AG04449 (cell line): ENCODE results near the gene MORC1.

Source experiments
- CTCF ChIA-PET: fragments of 350-600 bp; formaldehyde crosslinking; extraction: SDS; loops from one replicate; lab custom pipeline; 2021; ENCODE audit warnings: antibody characterized with exemption; lab: Yijun Ruan, JAX
- POLR2A ChIA-PET: fragments of 400-600, 350-600 bp; formaldehyde crosslinking; extraction: SDS; loops from one replicate; lab custom pipeline; 2020; ENCODE audit warnings: antibody characterized with exemption, inconsistent platforms; lab: Yijun Ruan, JAX
- DNase-seq: peaks from one replicate; pipeline ENCODE4 v3.0.0-alpha.2; 2010; ENCODE audit warnings: low read depth, low spot score
- H3K4me3 ChIP-seq: 2 replicates; pipeline ENCODE4 v1.5.1; 2011; ENCODE audit warnings: low read depth, mild to moderate bottlenecking, control low read depth, low read length
- TF ChIP-seq, protein P1 (sequence below): IDR thresholded peaks from one replicate; pipeline ENCODE4 v1.5.1; 2011; ENCODE audit warnings: mild to moderate bottlenecking, moderate library complexity, low read length, control low read depth, inconsistent platforms; ENCODE audit not compliant: insufficient read depth; ENCODE audit errors: missing control alignments

MORC1 gene

DNA sequence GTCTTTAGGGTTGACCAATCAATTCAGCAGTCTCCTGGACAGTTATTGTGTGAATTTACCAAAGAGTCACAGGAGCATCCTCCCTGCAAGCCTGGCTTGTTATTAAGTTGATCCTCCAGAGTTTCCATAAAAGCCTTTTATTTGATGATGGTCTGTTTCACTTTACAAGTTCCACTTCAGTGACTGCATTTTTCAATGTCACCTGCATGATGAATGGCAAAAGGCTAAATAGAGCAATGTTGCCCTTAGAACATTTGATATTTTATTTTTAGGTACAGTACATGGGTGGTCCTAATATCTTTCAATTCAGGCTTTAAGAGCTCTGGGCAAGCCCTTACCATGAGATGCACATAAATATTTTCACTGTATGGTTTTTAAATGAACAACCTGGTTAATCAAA is 186.9 kb downstream of the MORC1 start:
- no peak for DNase-seq
- POLR2A ChIA-PET: no interaction called here
- H3K4me3 ChIP-seq: no peak overlapping the region
- TF ChIP-seq, protein P1, sequence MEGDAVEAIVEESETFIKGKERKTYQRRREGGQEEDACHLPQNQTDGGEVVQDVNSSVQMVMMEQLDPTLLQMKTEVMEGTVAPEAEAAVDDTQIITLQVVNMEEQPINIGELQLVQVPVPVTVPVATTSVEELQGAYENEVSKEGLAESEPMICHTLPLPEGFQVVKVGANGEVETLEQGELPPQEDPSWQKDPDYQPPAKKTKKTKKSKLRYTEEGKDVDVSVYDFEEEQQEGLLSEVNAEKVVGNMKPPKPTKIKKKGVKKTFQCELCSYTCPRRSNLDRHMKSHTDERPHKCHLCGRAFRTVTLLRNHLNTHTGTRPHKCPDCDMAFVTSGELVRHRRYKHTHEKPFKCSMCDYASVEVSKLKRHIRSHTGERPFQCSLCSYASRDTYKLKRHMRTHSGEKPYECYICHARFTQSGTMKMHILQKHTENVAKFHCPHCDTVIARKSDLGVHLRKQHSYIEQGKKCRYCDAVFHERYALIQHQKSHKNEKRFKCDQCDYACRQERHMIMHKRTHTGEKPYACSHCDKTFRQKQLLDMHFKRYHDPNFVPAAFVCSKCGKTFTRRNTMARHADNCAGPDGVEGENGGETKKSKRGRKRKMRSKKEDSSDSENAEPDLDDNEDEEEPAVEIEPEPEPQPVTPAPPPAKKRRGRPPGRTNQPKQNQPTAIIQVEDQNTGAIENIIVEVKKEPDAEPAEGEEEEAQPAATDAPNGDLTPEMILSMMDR: no peak
- CTCF ChIA-PET: no interaction called here

DNA sequence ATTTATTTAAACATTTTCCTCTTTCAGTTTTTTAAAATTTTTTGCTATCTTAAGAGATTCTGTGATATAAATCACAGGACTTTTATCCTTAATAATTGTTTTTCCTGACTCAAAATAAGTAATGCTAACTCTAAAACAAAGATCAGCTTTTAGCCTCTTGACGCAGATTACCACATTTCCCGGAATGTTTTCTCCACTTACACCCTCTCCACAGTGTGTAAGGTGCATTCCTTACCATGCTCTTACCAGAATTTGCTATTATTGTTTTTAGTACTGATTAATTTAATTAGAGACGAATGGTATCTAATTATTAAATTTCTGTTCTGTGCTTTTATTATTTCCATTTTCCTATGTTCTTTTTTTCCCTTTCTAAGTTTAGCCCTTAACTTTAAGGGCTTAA is 199.1 kb downstream of the MORC1 start:
- TF ChIP-seq, protein P1: no peak
- ChIA-PET POLR2A (no interaction called here), CTCF (interaction anchor here (0.8 to 1.4 kb wide), 2 partner anchors 122 to 257 kb away, joined by 3 to 5 read pairs; no protein-coding TSS in a partner anchor)
- DNase-seq: no peak
- no peak overlapping the region for H3K4me3 ChIP-seq

DNA sequence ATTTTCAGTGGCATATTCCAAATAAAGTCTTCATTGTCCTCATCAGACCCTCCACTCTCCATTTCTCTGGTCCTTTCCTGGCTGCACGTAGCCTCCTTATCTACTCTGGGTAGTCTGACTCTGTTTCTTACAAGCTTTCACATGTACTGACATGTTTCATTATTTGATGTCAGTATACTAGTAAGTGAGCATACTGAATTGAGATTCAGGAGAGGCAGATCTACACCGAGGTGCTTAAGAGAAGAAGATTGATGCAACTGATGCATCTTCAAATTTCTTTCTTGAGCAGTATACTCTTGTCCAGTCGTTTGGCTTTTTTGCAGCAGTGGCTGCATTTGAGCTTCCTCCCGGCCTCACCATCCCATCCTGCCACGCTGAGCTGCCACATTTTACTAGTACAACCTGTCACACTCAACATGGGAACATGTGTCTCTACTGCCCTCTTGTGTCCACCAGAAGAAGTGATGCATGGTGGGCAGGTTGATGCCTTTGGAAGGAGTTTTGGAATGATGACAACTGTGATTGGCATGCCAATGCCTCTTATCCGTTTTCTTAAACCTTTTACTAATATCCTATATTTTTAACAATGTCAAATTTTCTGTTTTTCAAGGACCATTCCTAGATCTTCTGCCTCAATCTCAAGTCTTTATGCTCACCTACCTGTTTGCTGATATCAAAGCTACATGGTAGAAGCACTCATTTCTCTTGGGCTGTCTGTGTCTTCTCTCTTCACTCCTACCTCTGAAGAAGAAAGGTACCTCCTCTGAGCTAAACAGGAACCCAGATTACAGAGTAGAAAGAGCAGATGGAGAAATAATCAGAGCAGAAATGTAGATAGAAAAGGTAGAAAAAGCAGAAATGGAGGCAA is 202.9 kb downstream of the MORC1 start:
- CTCF ChIA-PET: interaction anchor here (0.8 to 5.3 kb wide), 20 partner anchors 8 to 428 kb away, joined by 3 to 60 read pairs (median 4); no protein-coding TSS in a partner anchor
- TF ChIP-seq, protein P1: peak; percentile 80
- no peak for DNase-seq
- no peak overlapping the region for H3K4me3 ChIP-seq
- POLR2A ChIA-PET: no interaction called here

DNA sequence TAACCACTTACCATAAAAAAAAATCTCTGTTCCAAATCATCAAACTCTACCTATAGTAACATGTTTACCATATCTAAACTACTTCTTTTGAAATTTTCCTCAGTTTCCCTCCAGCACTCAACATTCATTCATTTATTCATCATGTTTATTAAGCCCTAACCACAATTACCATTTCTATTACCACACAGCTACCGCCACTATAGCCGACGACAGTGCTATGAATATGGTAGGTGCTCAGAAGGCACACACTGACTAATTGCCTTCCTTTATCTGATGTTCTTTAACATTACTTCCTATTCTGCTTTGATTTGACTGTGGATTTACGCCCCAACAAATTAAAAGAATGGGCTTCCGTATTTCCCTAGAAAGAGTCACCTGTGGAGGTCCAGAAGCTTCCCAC is 208.1 kb downstream of the MORC1 start:
- DNase-seq: no peak
- POLR2A ChIA-PET: no interaction called here
- CTCF ChIA-PET: no interaction called here
- H3K4me3 ChIP-seq: no peak overlapping the region
- TF ChIP-seq, protein P1: no peak
